GM23338 (cell line): ENCODE measurements around the gene SERPINE2. TPM values are rescaled to one million over a fixed set of nuclear protein-coding genes. Genes with fewer than 3 reads are reported as not detected.

Experiments used
- ATAC-seq: fragments of 200-7000 bp; cut with Tn5 transposase; 3 replicates; pipeline ENCODE4 v1.9.1; 2020
- DNase-seq: peaks from one replicate; pipeline ENCODE4 v3.0.0-alpha.2; 2015; ENCODE audit warnings: low spot score
- H2AFZ ChIP-seq: fragments of 200-600 bp; sonication (generic); 2 replicates; pipeline ENCODE4 v1.8.0; 2016; ENCODE audit warnings: antibody characterized with exemption, mild to moderate bottlenecking, moderate library complexity
- H3F3A ChIP-seq: fragments of 200-600 bp; sonication (generic); replicated peaks from 2 replicates; pipeline ENCODE4 v1.8.0; 2017; ENCODE audit warnings: antibody characterized with exemption, mixed run types, low read depth
- H3K27ac ChIP-seq: fragments of 200-600 bp; sonication (generic); 2 replicates; pipeline ENCODE4 v1.6.1; 2016; ENCODE audit warnings: low read depth
- H3K27me3 ChIP-seq: fragments of 200-600 bp; sonication (generic); 2 replicates; pipeline ENCODE4 v1.8.0; 2016; ENCODE audit warnings: mild to moderate bottlenecking, mixed run types, moderate library complexity; ENCODE audit not compliant: insufficient read depth
- H3K36me3 ChIP-seq: fragments of 200-600 bp; sonication (generic); 2 replicates; pipeline ENCODE4 v1.8.0; 2016; ENCODE audit warnings: mild to moderate bottlenecking; ENCODE audit not compliant: insufficient read depth
- H3K4me1 ChIP-seq: fragments of 200-600 bp; sonication (generic); 2 replicates; pipeline ENCODE4 v1.8.0; 2016; ENCODE audit warnings: mild to moderate bottlenecking, moderate library complexity; ENCODE audit not compliant: insufficient read depth
- H3K4me2 ChIP-seq: fragments of 200-600 bp; sonication (generic); 2 replicates; pipeline ENCODE4 v1.7.1; 2017; ENCODE audit warnings: mixed run types
- H3K4me3 ChIP-seq: fragments of 200-600 bp; sonication (generic); 2 replicates; pipeline ENCODE4 v1.6.1; 2016; ENCODE audit warnings: mixed run types
- H3K79me2 ChIP-seq: fragments of 200-600 bp; sonication (generic); replicated peaks from 2 replicates; pipeline ENCODE4 v1.8.0; 2017; ENCODE audit warnings: mild to moderate bottlenecking; ENCODE audit not compliant: insufficient read depth
- H3K9me2 ChIP-seq: fragments of 200-600 bp; sonication (generic); 2 replicates; pipeline ENCODE4 v1.8.0; 2017; ENCODE audit not compliant: insufficient read depth
- H4K20me1 ChIP-seq: fragments of 200-600 bp; sonication (generic); replicated peaks from 2 replicates; pipeline ENCODE4 v1.8.0; 2017; ENCODE audit warnings: mild to moderate bottlenecking; ENCODE audit not compliant: insufficient read depth
- H3K27ac Mint-ChIP-seq: 2 replicates; pipeline ENCODE4 v1.8.0; 2020; ENCODE audit warnings: inconsistent platforms, mild to moderate bottlenecking, moderate library complexity, mixed read lengths
- H3K27me3 Mint-ChIP-seq: 3 replicates; pipeline ENCODE4 v1.8.0; 2022; ENCODE audit warnings: low read depth, mild to moderate bottlenecking, moderate library complexity, mixed read lengths, inconsistent platforms; ENCODE audit not compliant: insufficient read depth, poor library complexity
- H3K36me3 Mint-ChIP-seq: 3 replicates; pipeline ENCODE4 v1.8.0; 2021; ENCODE audit warnings: low read depth, mild to moderate bottlenecking, inconsistent platforms, moderate library complexity, mixed read lengths
- H3K4me1 Mint-ChIP-seq: 3 replicates; pipeline ENCODE4 v1.8.0; 2020; ENCODE audit warnings: mild to moderate bottlenecking, inconsistent platforms, mixed read lengths
- H3K4me3 Mint-ChIP-seq: 3 replicates; pipeline ENCODE4 v1.8.0; 2021; ENCODE audit warnings: moderate library complexity, mild to moderate bottlenecking, inconsistent platforms, mixed read lengths
- H3K9me3 Mint-ChIP-seq: 3 replicates; pipeline ENCODE4 v1.8.0; 2020; ENCODE audit warnings: moderate library complexity, mild to moderate bottlenecking, inconsistent platforms, mixed read lengths
- CREB1 ChIP-seq: fragments of 250-450 bp; sonication (Bioruptor Pico); IDR thresholded peaks from 2 replicates; pipeline ENCODE4 v1.5.0; 2020; ENCODE audit warnings: low read depth, mild to moderate bottlenecking, moderate library complexity
- EZH2 ChIP-seq: fragments of 200-600 bp; sonication (generic); IDR thresholded peaks from one replicate; pipeline ENCODE4 v1.8.0; 2017; ENCODE audit warnings: antibody characterized with exemption, mild to moderate bottlenecking, low read depth; ENCODE audit not compliant: unreplicated experiment
- EZH2phosphoT487 ChIP-seq: fragments of 200-600 bp; sonication (generic); IDR thresholded peaks from one replicate; pipeline ENCODE4 v1.8.1; 2018; ENCODE audit warnings: antibody characterized with exemption; ENCODE audit not compliant: unreplicated experiment
- JUNB ChIP-seq: IDR thresholded peaks from one replicate; pipeline ENCODE4 v1.6.1; 2016; ENCODE audit warnings: antibody characterized with exemption; ENCODE audit not compliant: unreplicated experiment
- NANOG ChIP-seq: IDR thresholded peaks from 2 replicates; pipeline ENCODE4 v1.6.1; 2016; ENCODE audit warnings: antibody characterized with exemption, borderline replicate concordance
- POLR2AphosphoS5 ChIP-seq: IDR thresholded peaks from 2 replicates; pipeline ENCODE4 v1.6.1; 2016; ENCODE audit warnings: antibody characterized with exemption, low read depth
- ZNF114 ChIP-seq: fragments of 250-450 bp; sonication (Bioruptor Pico); IDR thresholded peaks from 2 replicates; pipeline ENCODE4 v1.5.0; 2020; ENCODE audit warnings: mild to moderate bottlenecking, moderate library complexity
- polyA plus RNA-seq: library from polyadenylated mRNA; unstranded; fragments of >200 nt; fragmentation: Nextera tagmentation; extraction: Ambion mirVana; gene quantifications from 2 replicates; pipeline ENCODE4 v1.2.1, GENCODE V29; 2016
- total RNA-seq: library from RNA; depleted of rRNA; stranded (reverse); fragments of >200 nt; shearing (Covaris generic); gene quantifications from 2 replicates; pipeline ENCODE4 v1.2.3, GENCODE V29; 2014
- TF ChIP-seq, protein P1 (sequence below), 2 experiments: fragments of 200-600 bp in 1 of 2; sonication (generic) in 1 of 2; conservative IDR thresholded peaks; 2 replicates each; pipeline versions ENCODE4 v1.5.1 to v1.6.1; 2016 to 2017; ENCODE audit warnings: antibody characterized with exemption in 2 of 2, low read depth in 2 of 2, mild to moderate bottlenecking in 2 of 2, moderate library complexity in 1 of 2
- TF ChIP-seq, protein P2 (sequence below): IDR thresholded peaks from 2 replicates; pipeline ENCODE4 v1.6.1; 2016; ENCODE audit warnings: antibody characterized with exemption
- TF ChIP-seq, protein P3 (sequence below): fragments of 250-450 bp; sonication (Bioruptor Pico); IDR thresholded peaks from 2 replicates; pipeline ENCODE4 v1.5.0; 2020; ENCODE audit warnings: mild to moderate bottlenecking, moderate library complexity

The SERPINE2 gene
- total and polyA plus RNA-seq, 2 experiments from 2014 or later, result 38.6 to 44.2 TPM

DNA sequence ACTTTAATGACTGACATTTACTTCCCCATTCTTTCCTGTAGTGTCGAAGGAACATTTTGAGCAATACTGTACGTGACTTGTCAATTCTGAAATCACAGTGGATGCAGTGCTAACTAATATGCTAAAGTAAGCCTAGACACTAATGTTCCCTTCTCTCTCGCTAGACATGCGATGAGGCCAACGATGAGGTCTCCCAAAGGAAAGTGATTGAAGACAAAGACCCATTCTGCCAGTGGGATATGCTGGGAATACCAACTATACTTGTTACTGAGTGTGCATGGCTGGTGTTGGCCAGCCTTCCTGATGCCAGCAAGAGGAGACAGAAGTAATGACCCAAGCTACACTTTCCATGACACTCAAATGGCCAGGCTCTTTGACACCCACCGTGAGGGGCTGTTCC is 2.5 kb upstream of the SERPINE2 start:
- Histone ChIP-seq H3K79me2 (peaks cover 12% of the 10 kb centered on the region), H3K36me3 (no peaks in the 10 kb centered on the region), H3K4me3 (no peak overlapping the region), H3K4me2 (no peak overlapping the region), H3F3A (0 out of 2 replicates have a peak, but pooled peaks cover 5% of the 10 kb centered on the region), H2AFZ (no peak overlapping the region), H3K27me3 (peaks cover 43% of the 10 kb centered on the region), H3K27ac (no peak overlapping the region), H3K9me2 (no peaks in the 10 kb centered on the region), H3K4me1 (peaks cover 23% of the 10 kb centered on the region), H4K20me1 (0 out of 2 replicates have a peak, but pooled peaks cover 9% of the 10 kb centered on the region)
- H3K27ac Mint-ChIP-seq, result no peak overlapping the region
- no peak overlapping the region for H3K4me3 Mint-ChIP-seq
- DNase-seq, result no peak
- H3K4me1 Mint-ChIP-seq, result peaks cover 20% of the 10 kb centered on the region
- TF ChIP-seq POLR2AphosphoS5 (no peak), CREB1 (no peak), JUNB (no peak), ZNF114 (no peak)
- TF ChIP-seq, protein P1, sequence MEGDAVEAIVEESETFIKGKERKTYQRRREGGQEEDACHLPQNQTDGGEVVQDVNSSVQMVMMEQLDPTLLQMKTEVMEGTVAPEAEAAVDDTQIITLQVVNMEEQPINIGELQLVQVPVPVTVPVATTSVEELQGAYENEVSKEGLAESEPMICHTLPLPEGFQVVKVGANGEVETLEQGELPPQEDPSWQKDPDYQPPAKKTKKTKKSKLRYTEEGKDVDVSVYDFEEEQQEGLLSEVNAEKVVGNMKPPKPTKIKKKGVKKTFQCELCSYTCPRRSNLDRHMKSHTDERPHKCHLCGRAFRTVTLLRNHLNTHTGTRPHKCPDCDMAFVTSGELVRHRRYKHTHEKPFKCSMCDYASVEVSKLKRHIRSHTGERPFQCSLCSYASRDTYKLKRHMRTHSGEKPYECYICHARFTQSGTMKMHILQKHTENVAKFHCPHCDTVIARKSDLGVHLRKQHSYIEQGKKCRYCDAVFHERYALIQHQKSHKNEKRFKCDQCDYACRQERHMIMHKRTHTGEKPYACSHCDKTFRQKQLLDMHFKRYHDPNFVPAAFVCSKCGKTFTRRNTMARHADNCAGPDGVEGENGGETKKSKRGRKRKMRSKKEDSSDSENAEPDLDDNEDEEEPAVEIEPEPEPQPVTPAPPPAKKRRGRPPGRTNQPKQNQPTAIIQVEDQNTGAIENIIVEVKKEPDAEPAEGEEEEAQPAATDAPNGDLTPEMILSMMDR (conservative IDR thresholded peaks at IDR 0.05; ENCODE audit: low read depth in 2 of 2), result no peak
- TF ChIP-seq, protein P2, sequence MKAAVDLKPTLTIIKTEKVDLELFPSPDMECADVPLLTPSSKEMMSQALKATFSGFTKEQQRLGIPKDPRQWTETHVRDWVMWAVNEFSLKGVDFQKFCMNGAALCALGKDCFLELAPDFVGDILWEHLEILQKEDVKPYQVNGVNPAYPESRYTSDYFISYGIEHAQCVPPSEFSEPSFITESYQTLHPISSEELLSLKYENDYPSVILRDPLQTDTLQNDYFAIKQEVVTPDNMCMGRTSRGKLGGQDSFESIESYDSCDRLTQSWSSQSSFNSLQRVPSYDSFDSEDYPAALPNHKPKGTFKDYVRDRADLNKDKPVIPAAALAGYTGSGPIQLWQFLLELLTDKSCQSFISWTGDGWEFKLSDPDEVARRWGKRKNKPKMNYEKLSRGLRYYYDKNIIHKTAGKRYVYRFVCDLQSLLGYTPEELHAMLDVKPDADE, result no peak
- H3K36me3 Mint-ChIP-seq, result no peaks in the 10 kb centered on the region
- ATAC-seq, result no peak
- H3K27me3 Mint-ChIP-seq, result peaks cover 30% of the 10 kb centered on the region
- H3K9me3 Mint-ChIP-seq, result no peaks in the 10 kb centered on the region

DNA sequence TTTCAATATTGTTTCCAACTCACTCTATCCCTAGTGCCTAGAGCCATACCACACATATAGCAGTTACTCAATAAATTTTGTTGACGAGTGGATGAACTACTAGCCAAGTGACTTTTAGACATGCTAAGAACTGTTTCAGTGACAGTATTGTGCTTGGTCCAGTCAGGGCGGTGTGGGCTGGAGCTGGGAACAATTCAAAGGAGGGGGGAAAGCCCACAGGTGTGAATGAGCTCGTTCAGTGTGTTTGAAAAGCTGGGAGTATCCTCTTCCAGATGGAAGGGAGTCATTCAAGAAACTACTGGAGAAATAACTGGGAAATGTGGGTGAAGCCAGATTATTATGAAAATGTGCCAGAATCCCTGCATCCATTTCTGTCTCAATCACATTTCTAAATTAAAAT is 1.7 kb upstream of the SERPINE2 start:
- DNase-seq (no peak), ATAC-seq (no peak)
- Histone ChIP-seq H3K4me1 (peaks cover 23% of the 10 kb centered on the region), H3K4me2 (no peak overlapping the region), H4K20me1 (0 out of 2 replicates have a peak, but pooled peaks cover 9% of the 10 kb centered on the region), H3K79me2 (peaks cover 20% of the 10 kb centered on the region), H3K4me3 (no peak overlapping the region), H3K9me2 (no peaks in the 10 kb centered on the region), H2AFZ (no peak overlapping the region), H3K36me3 (no peaks in the 10 kb centered on the region), H3F3A (0 out of 2 replicates have a peak, but pooled peaks cover 5% of the 10 kb centered on the region), H3K27me3 (peaks cover 43% of the 10 kb centered on the region), H3K27ac (no peak overlapping the region)
- H3K27ac Mint-ChIP-seq, result no peak overlapping the region
- H3K27me3 Mint-ChIP-seq, result peaks cover 35% of the 10 kb centered on the region
- peaks cover 21% of the 10 kb centered on the region for H3K4me1 Mint-ChIP-seq
- H3K36me3 Mint-ChIP-seq, result no peaks in the 10 kb centered on the region
- peak overlapping the region; percentile 29; the same call in 1 of the 3 replicates for H3K4me3 Mint-ChIP-seq
- no peaks in the 10 kb centered on the region for H3K9me3 Mint-ChIP-seq
- no peak for TF ChIP-seq EZH2
- TF ChIP-seq, protein P1 (conservative IDR thresholded peaks at IDR 0.05; ENCODE audit: low read depth in 2 of 2), result no peak
- TF ChIP-seq POLR2AphosphoS5, result no peak
- TF ChIP-seq, protein P3, sequence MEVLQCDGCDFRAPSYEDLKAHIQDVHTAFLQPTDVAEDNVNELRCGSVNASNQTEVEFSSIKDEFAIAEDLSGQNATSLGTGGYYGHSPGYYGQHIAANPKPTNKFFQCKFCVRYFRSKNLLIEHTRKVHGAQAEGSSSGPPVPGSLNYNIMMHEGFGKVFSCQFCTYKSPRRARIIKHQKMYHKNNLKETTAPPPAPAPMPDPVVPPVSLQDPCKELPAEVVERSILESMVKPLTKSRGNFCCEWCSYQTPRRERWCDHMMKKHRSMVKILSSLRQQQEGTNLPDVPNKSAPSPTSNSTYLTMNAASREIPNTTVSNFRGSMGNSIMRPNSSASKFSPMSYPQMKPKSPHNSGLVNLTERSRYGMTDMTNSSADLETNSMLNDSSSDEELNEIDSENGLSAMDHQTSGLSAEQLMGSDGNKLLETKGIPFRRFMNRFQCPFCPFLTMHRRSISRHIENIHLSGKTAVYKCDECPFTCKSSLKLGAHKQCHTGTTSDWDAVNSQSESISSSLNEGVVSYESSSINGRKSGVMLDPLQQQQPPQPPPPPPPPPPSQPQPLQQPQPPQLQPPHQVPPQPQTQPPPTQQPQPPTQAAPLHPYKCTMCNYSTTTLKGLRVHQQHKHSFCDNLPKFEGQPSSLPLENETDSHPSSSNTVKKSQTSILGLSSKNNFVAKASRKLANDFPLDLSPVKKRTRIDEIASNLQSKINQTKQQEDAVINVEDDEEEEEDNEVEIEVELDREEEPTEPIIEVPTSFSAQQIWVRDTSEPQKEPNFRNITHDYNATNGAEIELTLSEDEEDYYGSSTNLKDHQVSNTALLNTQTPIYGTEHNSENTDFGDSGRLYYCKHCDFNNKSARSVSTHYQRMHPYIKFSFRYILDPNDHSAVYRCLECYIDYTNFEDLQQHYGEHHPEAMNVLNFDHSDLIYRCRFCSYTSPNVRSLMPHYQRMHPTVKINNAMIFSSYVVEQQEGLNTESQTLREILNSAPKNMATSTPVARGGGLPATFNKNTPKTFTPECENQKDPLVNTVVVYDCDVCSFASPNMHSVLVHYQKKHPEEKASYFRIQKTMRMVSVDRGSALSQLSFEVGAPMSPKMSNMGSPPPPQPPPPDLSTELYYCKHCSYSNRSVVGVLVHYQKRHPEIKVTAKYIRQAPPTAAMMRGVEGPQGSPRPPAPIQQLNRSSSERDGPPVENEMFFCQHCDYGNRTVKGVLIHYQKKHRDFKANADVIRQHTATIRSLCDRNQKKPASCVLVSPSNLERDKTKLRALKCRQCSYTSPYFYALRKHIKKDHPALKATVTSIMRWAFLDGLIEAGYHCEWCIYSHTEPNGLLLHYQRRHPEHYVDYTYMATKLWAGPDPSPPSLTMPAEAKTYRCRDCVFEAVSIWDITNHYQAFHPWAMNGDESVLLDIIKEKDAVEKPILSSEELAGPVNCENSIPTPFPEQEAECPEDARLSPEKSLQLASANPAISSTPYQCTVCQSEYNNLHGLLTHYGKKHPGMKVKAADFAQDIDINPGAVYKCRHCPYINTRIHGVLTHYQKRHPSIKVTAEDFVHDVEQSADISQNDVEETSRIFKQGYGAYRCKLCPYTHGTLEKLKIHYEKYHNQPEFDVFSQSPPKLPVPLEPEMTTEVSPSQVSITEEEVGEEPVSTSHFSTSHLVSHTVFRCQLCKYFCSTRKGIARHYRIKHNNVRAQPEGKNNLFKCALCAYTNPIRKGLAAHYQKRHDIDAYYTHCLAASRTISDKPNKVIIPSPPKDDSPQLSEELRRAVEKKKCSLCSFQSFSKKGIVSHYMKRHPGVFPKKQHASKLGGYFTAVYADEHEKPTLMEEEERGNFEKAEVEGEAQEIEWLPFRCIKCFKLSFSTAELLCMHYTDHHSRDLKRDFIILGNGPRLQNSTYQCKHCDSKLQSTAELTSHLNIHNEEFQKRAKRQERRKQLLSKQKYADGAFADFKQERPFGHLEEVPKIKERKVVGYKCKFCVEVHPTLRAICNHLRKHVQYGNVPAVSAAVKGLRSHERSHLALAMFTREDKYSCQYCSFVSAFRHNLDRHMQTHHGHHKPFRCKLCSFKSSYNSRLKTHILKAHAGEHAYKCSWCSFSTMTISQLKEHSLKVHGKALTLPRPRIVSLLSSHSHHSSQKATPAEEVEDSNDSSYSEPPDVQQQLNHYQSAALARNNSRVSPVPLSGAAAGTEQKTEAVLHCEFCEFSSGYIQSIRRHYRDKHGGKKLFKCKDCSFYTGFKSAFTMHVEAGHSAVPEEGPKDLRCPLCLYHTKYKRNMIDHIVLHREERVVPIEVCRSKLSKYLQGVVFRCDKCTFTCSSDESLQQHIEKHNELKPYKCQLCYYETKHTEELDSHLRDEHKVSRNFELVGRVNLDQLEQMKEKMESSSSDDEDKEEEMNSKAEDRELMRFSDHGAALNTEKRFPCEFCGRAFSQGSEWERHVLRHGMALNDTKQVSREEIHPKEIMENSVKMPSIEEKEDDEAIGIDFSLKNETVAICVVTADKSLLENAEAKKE (CRISPR knock-in tag), result no peak
- no peak for TF ChIP-seq NANOG
- no peak for TF ChIP-seq EZH2phosphoT487
